ENCODE results near the gene SARS1. TPM values are rescaled to one million over a fixed set of nuclear protein-coding genes. Genes with fewer than 3 reads are reported as not detected.

The SARS1 gene
- total and polyA plus RNA-seq, 2 donors: 72.2 to 109 TPM

DNA sequence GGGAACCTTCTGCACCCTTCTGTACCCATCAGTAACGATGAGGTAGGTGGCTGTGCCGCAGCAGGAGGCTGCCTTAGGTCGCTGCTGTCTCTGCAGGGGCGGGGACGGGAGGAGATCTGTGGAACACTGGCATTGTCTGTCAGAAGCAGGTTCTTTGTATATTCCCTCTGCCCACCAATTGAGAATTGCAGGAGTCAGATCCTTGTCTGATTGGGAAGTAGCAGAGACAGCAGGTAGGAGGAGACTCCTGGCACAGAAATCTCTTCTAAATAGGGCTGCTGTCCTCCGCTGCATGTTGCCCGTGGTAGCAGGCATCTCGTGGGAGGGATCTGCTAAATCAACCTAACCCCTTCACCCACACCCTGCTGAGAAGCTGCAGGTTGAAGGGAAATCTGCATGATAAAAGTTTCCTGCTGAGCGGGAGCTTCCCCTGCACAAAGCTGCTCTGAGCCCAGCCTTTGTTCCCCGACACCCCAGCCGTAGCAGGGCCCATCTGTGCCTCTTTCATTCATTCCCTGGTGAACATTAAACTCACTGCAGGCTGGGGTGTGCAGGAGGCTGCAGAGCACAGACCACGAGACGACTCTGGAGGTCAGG is 15.9 kb downstream of the SARS1 start:
- WGBS: 96% methylated on average over 13 of the region's 13 CpGs

DNA sequence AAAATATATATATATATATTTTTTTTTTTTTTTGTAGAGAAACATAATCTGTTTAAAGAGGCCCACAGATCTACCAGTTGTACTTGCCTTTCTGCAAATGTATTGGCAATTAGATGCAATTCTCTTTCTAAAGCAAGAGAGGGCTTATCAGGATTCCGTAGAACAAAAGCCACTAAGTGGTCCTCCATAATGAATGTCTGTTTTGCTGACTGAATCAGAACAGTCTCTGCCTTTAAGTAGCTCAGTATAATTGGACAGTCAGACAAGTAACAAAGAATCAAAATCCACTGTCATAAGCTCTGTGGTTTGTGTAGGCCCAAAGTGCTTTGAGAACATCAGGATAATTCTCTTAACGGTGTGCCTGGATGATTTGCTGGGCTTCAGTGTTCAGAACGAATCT is 17.3 kb downstream of the SARS1 start:
- WGBS: 98% methylated on average over 3 of the region's 3 CpGs
- H3K4me1 ChIP-seq (ENCODE audit: control insufficient read depth in 2 of 2, insufficient read depth in 2 of 2, low read length in 2 of 2): no peaks in the 10 kb centered on the region
- no peaks in the 10 kb centered on the region for H3K9me3 ChIP-seq (ENCODE audit: control insufficient read depth in 2 of 2, insufficient read depth in 1 of 2, low read length in 1 of 2)
- no peak overlapping the region for H3K4me3 ChIP-seq (ENCODE audit: low read length in 2 of 2)
- DNase-seq (ENCODE audit: low read depth in 6 of 9, low spot score in 9 of 9): no peak
- H3K36me3 ChIP-seq (ENCODE audit: control insufficient read depth in 2 of 2, insufficient read depth in 2 of 2, low read length in 1 of 2): peaks cover 68 to 75% of the 10 kb centered on the region in 2 donors
- no peaks in the 10 kb centered on the region for H3K27me3 ChIP-seq (ENCODE audit: control insufficient read depth in 2 of 2, insufficient read depth in 1 of 2, low read length in 1 of 2)
- H3K27ac ChIP-seq (ENCODE audit: low read depth in 1 of 2, low read length in 1 of 2): no peak overlapping the region

More for the DNA sequence above, 15.9 kb downstream of the SARS1 start:
- Histone ChIP-seq H3K27me3 (ENCODE audit: control insufficient read depth in 2 of 2, insufficient read depth in 1 of 2, low read length in 1 of 2) (no peaks in the 10 kb centered on the region), H3K36me3 (ENCODE audit: control insufficient read depth in 2 of 2, insufficient read depth in 2 of 2, low read length in 1 of 2) (peaks cover 55 to 63% of the 10 kb centered on the region in 2 donors), H3K4me3 (ENCODE audit: low read length in 2 of 2) (no peak overlapping the region), H3K27ac (ENCODE audit: low read depth in 1 of 2, low read length in 1 of 2) (no peak overlapping the region), H3K9me3 (ENCODE audit: control insufficient read depth in 2 of 2, insufficient read depth in 1 of 2, low read length in 1 of 2) (no peaks in the 10 kb centered on the region), H3K4me1 (ENCODE audit: control insufficient read depth in 2 of 2, insufficient read depth in 2 of 2, low read length in 2 of 2) (no peaks in the 10 kb centered on the region)
- DNase-seq (ENCODE audit: low read depth in 6 of 9, low spot score in 9 of 9): no peak

DNA sequence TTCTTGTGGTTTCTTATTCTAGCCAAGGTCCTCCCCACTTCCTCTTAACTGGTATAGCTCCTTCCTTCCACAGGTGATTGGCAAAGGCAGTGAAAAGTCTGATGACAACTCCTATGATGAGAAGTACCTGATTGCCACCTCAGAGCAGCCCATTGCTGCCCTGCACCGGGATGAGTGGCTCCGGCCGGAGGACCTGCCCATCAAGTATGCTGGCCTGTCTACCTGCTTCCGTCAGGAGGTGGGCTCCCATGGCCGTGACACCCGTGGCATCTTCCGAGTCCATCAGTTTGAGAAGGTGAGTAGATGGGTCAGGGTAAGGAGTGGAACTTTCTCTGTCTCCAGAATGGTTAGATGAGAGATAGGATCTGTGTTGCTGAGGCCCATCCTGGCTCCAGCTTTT is 21.4 kb downstream of the SARS1 start:
- 98% methylated on average over 7 of the region's 7 CpGs for WGBS
- peaks cover 79 to 81% of the 10 kb centered on the region in 2 donors for H3K36me3 ChIP-seq (ENCODE audit: control insufficient read depth in 2 of 2, insufficient read depth in 2 of 2, low read length in 1 of 2)

GRCh38 chr1:109237512-109237911 is 23.8 kb downstream of the SARS1 start:
- Histone ChIP-seq H3K4me1 (ENCODE audit: control insufficient read depth in 2 of 2, insufficient read depth in 2 of 2, low read length in 2 of 2) (peaks cover 0 to 4% of the 10 kb centered on the region in 2 donors), H3K27ac (ENCODE audit: low read depth in 1 of 2, low read length in 1 of 2) (no peak overlapping the region), H3K36me3 (ENCODE audit: control insufficient read depth in 2 of 2, insufficient read depth in 2 of 2, low read length in 1 of 2) (peaks cover 59 to 61% of the 10 kb centered on the region in 2 donors), H3K4me3 (ENCODE audit: low read length in 2 of 2) (no peak overlapping the region), H3K9me3 (ENCODE audit: control insufficient read depth in 2 of 2, insufficient read depth in 1 of 2, low read length in 1 of 2) (no peaks in the 10 kb centered on the region), H3K27me3 (ENCODE audit: control insufficient read depth in 2 of 2, insufficient read depth in 1 of 2, low read length in 1 of 2) (peaks cover 0 to 20% of the 10 kb centered on the region in 2 donors)
- no peak for DNase-seq (ENCODE audit: low read depth in 6 of 9, low spot score in 9 of 9)
- 96% methylated on average over 3 of the region's 3 CpGs for WGBS

More for the DNA sequence above, 21.4 kb downstream of the SARS1 start:
- H3K9me3 ChIP-seq (ENCODE audit: control insufficient read depth in 2 of 2, insufficient read depth in 1 of 2, low read length in 1 of 2): no peaks in the 10 kb centered on the region
- no peaks in the 10 kb centered on the region for H3K27me3 ChIP-seq (ENCODE audit: control insufficient read depth in 2 of 2, insufficient read depth in 1 of 2, low read length in 1 of 2)
- no peak for DNase-seq (ENCODE audit: low read depth in 6 of 9, low spot score in 9 of 9)
- no peak overlapping the region for H3K27ac ChIP-seq (ENCODE audit: low read depth in 1 of 2, low read length in 1 of 2)
- no peak overlapping the region for H3K4me3 ChIP-seq (ENCODE audit: low read length in 2 of 2)
- peaks cover 0 to 4% of the 10 kb centered on the region in 2 donors for H3K4me1 ChIP-seq (ENCODE audit: control insufficient read depth in 2 of 2, insufficient read depth in 2 of 2, low read length in 2 of 2)

DNA sequence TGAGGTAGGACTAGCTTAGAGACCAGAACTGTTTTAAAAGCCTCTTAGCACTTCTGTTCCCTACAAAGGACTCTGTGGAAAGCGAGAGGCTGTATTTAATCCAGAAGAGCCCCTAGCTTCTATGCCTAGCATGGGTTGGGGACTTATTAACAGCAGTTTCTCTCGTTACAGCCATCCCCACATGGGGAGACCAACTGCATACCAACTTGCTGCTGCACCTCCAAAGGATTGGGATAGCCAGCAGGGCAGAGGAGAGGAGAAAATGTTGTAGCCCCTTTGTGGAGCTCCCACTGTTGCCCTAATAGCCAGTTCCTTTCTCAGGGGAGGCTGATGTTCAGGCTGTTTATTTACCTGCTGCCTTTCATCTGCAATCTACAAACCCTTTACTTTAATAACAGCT is 24.7 kb downstream of the SARS1 start:
- no peak for DNase-seq (ENCODE audit: low read depth in 6 of 9, low spot score in 9 of 9)
- Histone ChIP-seq H3K27ac (ENCODE audit: low read depth in 1 of 2, low read length in 1 of 2) (no peak overlapping the region), H3K9me3 (ENCODE audit: control insufficient read depth in 2 of 2, insufficient read depth in 1 of 2, low read length in 1 of 2) (no peaks in the 10 kb centered on the region), H3K27me3 (ENCODE audit: control insufficient read depth in 2 of 2, insufficient read depth in 1 of 2, low read length in 1 of 2) (peaks cover 0 to 29% of the 10 kb centered on the region in 2 donors), H3K4me1 (ENCODE audit: control insufficient read depth in 2 of 2, insufficient read depth in 2 of 2, low read length in 2 of 2) (peaks cover 0 to 4% of the 10 kb centered on the region in 2 donors), H3K36me3 (ENCODE audit: control insufficient read depth in 2 of 2, insufficient read depth in 2 of 2, low read length in 1 of 2) (peaks cover 51 to 53% of the 10 kb centered on the region in 2 donors), H3K4me3 (ENCODE audit: low read length in 2 of 2) (no peak overlapping the region)
- WGBS: 98% methylated on average over 2 of the region's 2 CpGs

GRCh38 chr1:109239047-109239408 is 25.3 kb downstream of the SARS1 start:
- no peak overlapping the region for H3K27ac ChIP-seq (ENCODE audit: low read depth in 1 of 2, low read length in 1 of 2)
- peaks cover 0 to 30% of the 10 kb centered on the region in 2 donors for H3K27me3 ChIP-seq (ENCODE audit: control insufficient read depth in 2 of 2, insufficient read depth in 1 of 2, low read length in 1 of 2)
- no peak for DNase-seq (ENCODE audit: low read depth in 6 of 9, low spot score in 9 of 9)
- H3K9me3 ChIP-seq (ENCODE audit: control insufficient read depth in 2 of 2, insufficient read depth in 1 of 2, low read length in 1 of 2): no peaks in the 10 kb centered on the region
- WGBS: 88% methylated on average over 5 of the region's 5 CpGs
- no peak overlapping the region for H3K4me3 ChIP-seq (ENCODE audit: low read length in 2 of 2)
- peaks cover 0 to 4% of the 10 kb centered on the region in 2 donors for H3K4me1 ChIP-seq (ENCODE audit: control insufficient read depth in 2 of 2, insufficient read depth in 2 of 2, low read length in 2 of 2)
- peaks cover 51% of the 10 kb centered on the region in 2 donors for H3K36me3 ChIP-seq (ENCODE audit: control insufficient read depth in 2 of 2, insufficient read depth in 2 of 2, low read length in 1 of 2)

DNA sequence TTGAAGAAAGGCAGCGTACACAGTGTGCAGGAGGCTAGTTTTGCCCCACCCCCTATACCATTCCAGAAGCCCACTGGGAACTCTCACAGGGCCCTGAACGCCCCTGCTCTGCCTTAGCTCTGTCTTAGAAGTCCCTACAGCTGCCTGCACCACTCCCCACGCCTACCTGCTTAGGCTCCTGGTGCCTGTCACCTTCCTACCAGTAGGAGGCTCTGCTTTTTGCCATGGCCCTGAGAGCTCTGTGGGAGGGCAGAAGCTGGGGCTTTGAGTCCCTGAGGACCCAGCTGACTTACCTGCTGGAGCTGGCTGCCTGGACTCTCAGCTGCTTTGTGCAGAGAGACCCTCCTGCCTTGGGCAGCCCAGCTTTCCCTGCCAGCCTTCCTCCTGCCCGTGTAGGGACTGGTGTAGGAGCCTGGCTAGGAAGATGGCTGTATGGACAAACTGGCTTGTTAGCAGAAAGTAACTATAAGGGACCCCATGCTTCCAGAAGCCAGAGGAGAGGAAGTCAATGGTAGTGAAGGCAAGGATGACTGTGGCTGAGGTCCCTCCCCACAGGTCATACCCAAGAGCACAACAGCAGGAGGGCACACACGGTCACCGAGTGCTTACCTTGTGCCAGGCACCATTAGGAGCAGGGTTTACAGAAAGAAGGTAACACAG is 25.8 kb downstream of the SARS1 start:
- Histone ChIP-seq H3K4me3 (ENCODE audit: low read length in 2 of 2) (no peak overlapping the region), H3K27me3 (ENCODE audit: control insufficient read depth in 2 of 2, insufficient read depth in 1 of 2, low read length in 1 of 2) (peaks cover 0 to 32% of the 10 kb centered on the region in 2 donors), H3K9me3 (ENCODE audit: control insufficient read depth in 2 of 2, insufficient read depth in 1 of 2, low read length in 1 of 2) (no peaks in the 10 kb centered on the region), H3K4me1 (ENCODE audit: control insufficient read depth in 2 of 2, insufficient read depth in 2 of 2, low read length in 2 of 2) (peaks cover 0 to 4% of the 10 kb centered on the region in 2 donors), H3K36me3 (ENCODE audit: control insufficient read depth in 2 of 2, insufficient read depth in 2 of 2, low read length in 1 of 2) (peaks cover 46 to 47% of the 10 kb centered on the region in 2 donors), H3K27ac (ENCODE audit: low read depth in 1 of 2, low read length in 1 of 2) (peak overlapping the region in 1 of 2 donors; percentile 21)
- DNase-seq (ENCODE audit: low read depth in 6 of 9, low spot score in 9 of 9): peak in 2 of 9 donors; percentile 25 to 39
- 86% methylated on average over 6 of the region's 6 CpGs for WGBS

DNA sequence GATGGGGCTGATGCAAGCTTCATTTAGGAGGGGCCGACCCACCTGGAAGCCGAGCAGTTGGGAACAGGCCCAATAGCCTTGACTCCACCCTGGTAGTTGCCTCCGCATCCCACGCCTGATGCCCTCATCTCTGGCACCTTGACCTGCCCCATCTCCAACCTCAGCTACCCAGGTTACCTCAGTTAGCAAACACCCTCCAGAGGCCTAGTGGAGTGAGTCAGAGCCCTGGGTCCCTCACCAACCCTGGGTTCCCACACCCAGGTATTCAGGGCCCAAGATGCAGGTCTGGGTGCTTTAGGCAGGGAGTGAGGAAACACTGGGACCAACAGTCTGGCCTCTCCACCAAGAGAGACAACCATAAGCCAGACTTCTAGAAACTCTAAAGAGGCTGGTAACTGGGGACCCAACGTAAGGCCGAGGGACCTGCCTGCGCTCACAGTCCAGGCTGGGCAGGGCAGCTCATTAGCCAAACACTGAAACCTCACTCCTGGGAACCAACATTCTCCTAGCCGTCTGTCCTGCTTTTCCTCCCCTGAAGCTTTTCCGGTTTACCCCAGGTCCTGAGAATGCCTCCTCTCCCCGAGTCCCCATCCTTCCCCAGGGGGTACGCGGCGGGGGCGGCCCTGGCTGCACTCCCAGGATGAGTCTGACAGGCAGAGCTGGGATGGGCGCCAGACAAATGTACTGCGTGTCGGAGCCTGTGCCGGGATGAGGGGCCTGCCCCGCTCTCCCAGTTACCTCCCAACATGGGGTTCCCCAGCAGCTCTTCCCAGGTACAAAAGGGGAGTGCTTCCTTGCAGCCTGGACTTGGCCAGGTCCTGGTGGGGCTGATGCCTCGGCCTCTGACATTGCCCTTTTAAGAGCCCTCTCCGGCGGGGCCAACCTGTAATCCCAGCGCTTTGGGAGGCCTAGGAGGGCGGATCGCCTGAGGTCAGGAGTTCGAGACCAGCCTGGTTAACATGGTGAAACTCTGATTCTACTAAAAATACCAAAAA is 26.7 kb downstream of the SARS1 start:
- WGBS: 64% methylated on average over 26 of the region's 26 CpGs
- Histone ChIP-seq H3K27ac (ENCODE audit: low read depth in 1 of 2, low read length in 1 of 2) (peak overlapping the region; percentile 11 to 51), H3K4me1 (ENCODE audit: control insufficient read depth in 2 of 2, insufficient read depth in 2 of 2, low read length in 2 of 2) (peaks cover 0 to 4% of the 10 kb centered on the region in 2 donors), H3K27me3 (ENCODE audit: control insufficient read depth in 2 of 2, insufficient read depth in 1 of 2, low read length in 1 of 2) (peaks cover 0 to 35% of the 10 kb centered on the region in 2 donors), H3K4me3 (ENCODE audit: low read length in 2 of 2) (no peak overlapping the region), H3K9me3 (ENCODE audit: control insufficient read depth in 2 of 2, insufficient read depth in 1 of 2, low read length in 1 of 2) (no peaks in the 10 kb centered on the region), H3K36me3 (ENCODE audit: control insufficient read depth in 2 of 2, insufficient read depth in 2 of 2, low read length in 1 of 2) (peaks cover 38% of the 10 kb centered on the region in 2 donors)
- DNase-seq (ENCODE audit: low read depth in 6 of 9, low spot score in 9 of 9): peak in 2 of 9 donors; percentile 21 to 38

Data from thymus (tissue), 11 donors.